GM10248 (cell line): ENCODE measurements around the gene GPRIN1.
A peak's percentile ranks its signal among the peaks of the same experiment; 100 is the strongest.

Experiments
- CTCF ChIA-PET: fragments of 300-600 bp; sonication (Branson Sonifier 250); formaldehyde crosslinking; extraction: SDS; loops from one replicate; lab custom pipeline; 2021; ENCODE audit warnings: antibody characterized with exemption; lab: Yijun Ruan, JAX
- POLR2A ChIA-PET: fragments of 350-650 bp; sonication (Branson Sonifier 250); formaldehyde crosslinking; extraction: SDS; loops from one replicate; lab custom pipeline; 2020; ENCODE audit warnings: antibody characterized with exemption; lab: Yijun Ruan, JAX
- DNase-seq: peaks from one replicate; pipeline ENCODE4 v3.0.0; 2012; ENCODE audit errors: extremely low spot score
- CTCF ChIP-seq: IDR thresholded peaks from 2 replicates; pipeline ENCODE4 v1.5.1; 2012; ENCODE audit warnings: mild to moderate bottlenecking, low read depth; ENCODE audit errors: extremely low read depth, missing control alignments, control extremely low read depth

The GPRIN1 gene

GRCh38 chr5:176609724-176610434, at the start of gene GPRIN1:
Gene GPRIN1, minus strand, starts transcription at chr5:176610156. Its CDS starts 10,322 bp downstream, at chr5:176599834.
- POLR2A ChIA-PET, result no interaction called here
- peak; percentile 49 for TF ChIP-seq CTCF
- CTCF ChIA-PET, result no interaction called here
- DNase-seq, result peak; percentile 96

- DNase-seq, result no peak
- ChIA-PET CTCF (interaction anchor here (0.7 to 7.8 kb wide), 18 partner anchors 12 to 744 kb away, joined by 3 to 158 read pairs (median 9); partner anchors contain the start of genes EIF4E1B, FGFR4, HK3 and SNCB), POLR2A (interaction anchor here (0.5 kb wide), 1 partner anchor 195 kb away, joined by 4 read pairs; no protein-coding TSS in a partner anchor)
- no peak for TF ChIP-seq CTCF
These were observed 49.5 kb upstream of the GPRIN1 start for GRCh38 chr5:176659512-176659839.

- CTCF ChIA-PET, result interaction anchor here (0.7 to 7.8 kb wide), 17 partner anchors 11 to 453 kb away, joined by 3 to 158 read pairs (median 4); partner anchors contain the start of genes EIF4E1B, FGFR4, SNCB and TSPAN17
- no peak for DNase-seq
- TF ChIP-seq CTCF, result no peak
- POLR2A ChIA-PET, result interaction anchor here (0.5 kb wide), 1 partner anchor 195 kb away, joined by 4 read pairs; no protein-coding TSS in a partner anchor
These were observed 49.0 kb upstream of the GPRIN1 start for GRCh38 chr5:176658817-176659511.

DNA sequence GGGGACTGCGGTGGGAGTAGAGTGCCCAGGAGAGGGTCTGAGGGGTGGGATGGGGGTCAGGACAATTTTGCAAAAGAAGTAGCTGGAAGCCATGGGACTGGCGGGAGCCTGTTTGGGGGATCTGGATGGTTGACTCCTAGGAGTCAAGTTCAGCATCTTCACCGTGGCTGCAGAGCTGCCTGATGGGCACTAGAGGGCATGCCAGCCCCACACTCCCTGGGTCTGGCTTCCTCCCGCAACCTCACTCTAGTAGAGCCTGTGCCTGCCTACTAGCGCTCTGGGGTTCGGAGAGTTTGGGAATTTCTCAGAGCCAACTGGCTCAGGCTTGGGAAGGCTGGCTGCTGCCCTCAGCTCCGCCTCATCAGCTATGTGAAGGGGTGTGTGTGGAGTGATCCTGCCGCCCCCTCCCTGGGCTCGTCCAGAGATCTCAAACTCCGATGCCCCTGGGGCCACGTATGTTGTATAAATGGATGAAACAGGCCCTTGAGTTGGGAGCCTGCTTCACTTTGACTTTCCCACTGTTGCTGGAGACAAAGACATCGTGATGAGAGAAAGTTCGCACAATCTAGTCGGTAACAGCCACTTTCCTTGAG, 48.1 kb upstream of the GPRIN1 start:
- ChIA-PET CTCF (interaction anchor here (0.7 to 7.8 kb wide), 26 partner anchors 10 to 796 kb away, joined by 3 to 158 read pairs (median 3); partner anchors contain the start of genes CDHR2, EIF4E1B, FGFR4 and SNCB), POLR2A (no interaction called here)
- TF ChIP-seq CTCF, result peak; percentile 91
- peak; percentile 74 for DNase-seq

GRCh38 chr5:176656467-176656990, 46.6 kb upstream of the GPRIN1 start:
- TF ChIP-seq CTCF, result no peak
- CTCF ChIA-PET, result interaction anchor here (0.9 to 7.8 kb wide), 7 partner anchors 9 to 927 kb away, joined by 3 to 158 read pairs (median 4); partner anchors contain the start of gene TSPAN17
- POLR2A ChIA-PET, result no interaction called here
- DNase-seq, result no peak

- no peak for TF ChIP-seq CTCF
- CTCF ChIA-PET, result no interaction called here
These were observed 44.9 kb upstream of the GPRIN1 start for GRCh38 chr5:176654856-176655255.

More at GRCh38 chr5:176654856-176655255, 44.9 kb upstream of the GPRIN1 start:
- POLR2A ChIA-PET, result no interaction called here
- no peak for DNase-seq
